ENCODE data around the gene WNK1.

Gene WNK1

GRCh38 chr12:897386-897785, 145.0 kb downstream of the WNK1 start:
- Histone ChIP-seq H2BK120ac (ENCODE audit: low read depth, low read length) (no peak overlapping the region), H3K18ac (ENCODE audit: low read length) (no peak overlapping the region), H2BK5ac (ENCODE audit: low read length) (no peak overlapping the region), H3K9me3 (replicated peaks in 1 of 2; ENCODE audit: control insufficient read depth in 2 of 2, insufficient read depth in 1 of 2, low read depth in 1 of 2, low read length in 2 of 2) (no peaks in the 10 kb centered on the region), H2BK12ac (ENCODE audit: low read length) (no peak overlapping the region), H3K4me1 (ENCODE audit: control insufficient read depth in 2 of 2, insufficient read depth in 1 of 2, low read depth in 1 of 2, low read length in 2 of 2) (no peaks in the 10 kb centered on the region), H3K27ac (replicated peaks; ENCODE audit: low read length) (no peak overlapping the region), H3K23ac (ENCODE audit: low read depth, low read length, poor library complexity) (no peak overlapping the region), H3K9ac (ENCODE audit: low read depth, low read length, poor library complexity) (no peak overlapping the region), H3K4me2 (ENCODE audit: insufficient read depth, low read length, poor library complexity, severe bottlenecking) (no peak overlapping the region), H2BK15ac (ENCODE audit: low read length) (no peak overlapping the region), H3K27me3 (ENCODE audit: control insufficient read depth in 3 of 3, insufficient read depth in 3 of 3, low read depth in 1 of 3, low read length in 3 of 3) (no peaks in the 10 kb centered on the region), H3K14ac (ENCODE audit: low read length) (no peak overlapping the region), H3K79me1 (ENCODE audit: low read depth, low read length) (no peaks in the 10 kb centered on the region), H4K91ac (ENCODE audit: low read depth, low read length, poor library complexity) (no peak overlapping the region), H4K8ac (ENCODE audit: low read depth, low read length) (no peak overlapping the region), H2AK5ac (ENCODE audit: low read depth, low read length) (no peak overlapping the region), H3K4me3 (ENCODE audit: low read length in 2 of 2) (no peak overlapping the region), H2AFZ (ENCODE audit: low read length) (no peak overlapping the region), H3K36me3 (replicated peaks in 1 of 2; ENCODE audit: control insufficient read depth in 2 of 2, insufficient read depth in 2 of 2, low read length in 2 of 2) (peaks cover 20 to 91% of the 10 kb centered on the region in 2 donors), H3K4ac (ENCODE audit: low read length) (no peak overlapping the region)
- no peak for DNase-seq (ENCODE audit: low spot score)
- WGBS, 2 donors (ENCODE audit: extremely low coverage in 2 of 2, insufficient read length in 2 of 2, insufficient replicate concordance in 1 of 2) = no CpG with 5 or more reads among the region's 4 CpGs

GRCh38 chr12:902581-902980, 150.2 kb downstream of the WNK1 start:
- WGBS, 2 donors (ENCODE audit: extremely low coverage in 2 of 2, insufficient read length in 2 of 2, insufficient replicate concordance in 1 of 2) = no CpG with 5 or more reads among the region's 3 CpGs
- Histone ChIP-seq H3K27ac (replicated peaks; ENCODE audit: low read length) (no peak overlapping the region), H3K4me3 (ENCODE audit: low read length in 2 of 2) (no peak overlapping the region), H2BK12ac (ENCODE audit: low read length) (no peak overlapping the region), H3K9ac (ENCODE audit: low read depth, low read length, poor library complexity) (no peak overlapping the region), H3K4me1 (ENCODE audit: control insufficient read depth in 2 of 2, insufficient read depth in 1 of 2, low read depth in 1 of 2, low read length in 2 of 2) (peaks cover 0 to 4% of the 10 kb centered on the region in 2 donors), H3K79me1 (ENCODE audit: low read depth, low read length) (no peaks in the 10 kb centered on the region), H2BK5ac (ENCODE audit: low read length) (no peak overlapping the region), H3K27me3 (ENCODE audit: control insufficient read depth in 3 of 3, insufficient read depth in 3 of 3, low read depth in 1 of 3, low read length in 3 of 3) (no peaks in the 10 kb centered on the region), H3K14ac (ENCODE audit: low read length) (no peak overlapping the region), H2BK15ac (ENCODE audit: low read length) (no peak overlapping the region), H2AK5ac (ENCODE audit: low read depth, low read length) (no peak overlapping the region), H3K9me3 (replicated peaks in 1 of 2; ENCODE audit: control insufficient read depth in 2 of 2, insufficient read depth in 1 of 2, low read depth in 1 of 2, low read length in 2 of 2) (no peaks in the 10 kb centered on the region), H3K4ac (ENCODE audit: low read length) (no peak overlapping the region), H4K8ac (ENCODE audit: low read depth, low read length) (no peak overlapping the region), H3K18ac (ENCODE audit: low read length) (no peak overlapping the region), H4K91ac (ENCODE audit: low read depth, low read length, poor library complexity) (no peak overlapping the region), H3K36me3 (replicated peaks in 1 of 2; ENCODE audit: control insufficient read depth in 2 of 2, insufficient read depth in 2 of 2, low read length in 2 of 2) (peaks cover 34 to 95% of the 10 kb centered on the region in 2 donors), H3K4me2 (ENCODE audit: insufficient read depth, low read length, poor library complexity, severe bottlenecking) (no peak overlapping the region), H2BK120ac (ENCODE audit: low read depth, low read length) (no peak overlapping the region), H3K23ac (ENCODE audit: low read depth, low read length, poor library complexity) (no peak overlapping the region), H2AFZ (ENCODE audit: low read length) (no peak overlapping the region)
- no peak for DNase-seq (ENCODE audit: low spot score)

DNA sequence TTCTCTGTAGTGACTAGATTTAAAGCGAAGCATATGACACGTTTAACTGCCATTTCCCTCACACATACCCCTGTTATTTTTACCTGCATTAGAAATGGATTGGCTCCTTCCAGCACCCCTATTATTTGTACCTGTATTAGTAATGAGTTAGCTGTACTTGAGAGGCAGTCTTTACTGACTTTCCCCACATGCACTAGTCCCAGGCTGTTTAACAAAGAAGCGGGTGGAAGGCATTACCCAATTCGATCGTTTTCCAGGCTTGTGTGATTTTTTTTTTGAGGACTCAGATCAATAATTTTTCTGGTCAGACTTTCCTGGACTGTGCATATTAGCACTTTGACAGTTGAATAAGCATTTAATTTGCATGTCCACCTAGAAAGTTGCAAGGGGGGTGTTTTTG, 150.7 kb downstream of the WNK1 start:
- WGBS, 2 donors (ENCODE audit: extremely low coverage in 2 of 2, insufficient read length in 2 of 2, insufficient replicate concordance in 1 of 2) = no CpG with 5 or more reads among the region's 5 CpGs
- H2BK15ac ChIP-seq (ENCODE audit: low read length) = no peak overlapping the region
- H2BK12ac ChIP-seq (ENCODE audit: low read length) = no peak overlapping the region
- H3K27me3 ChIP-seq (ENCODE audit: control insufficient read depth in 3 of 3, insufficient read depth in 3 of 3, low read depth in 1 of 3, low read length in 3 of 3) = no peaks in the 10 kb centered on the region
- H2AK5ac ChIP-seq (ENCODE audit: low read depth, low read length) = no peak overlapping the region
- no peak overlapping the region for H3K4me2 ChIP-seq (ENCODE audit: insufficient read depth, low read length, poor library complexity, severe bottlenecking)
- no peak overlapping the region for H2AFZ ChIP-seq (ENCODE audit: low read length)
- H3K4ac ChIP-seq (ENCODE audit: low read length) = no peak overlapping the region
- H2BK120ac ChIP-seq (ENCODE audit: low read depth, low read length) = no peak overlapping the region
- no peak overlapping the region for H3K27ac ChIP-seq (replicated peaks; ENCODE audit: low read length)
- H3K9me3 ChIP-seq (replicated peaks in 1 of 2; ENCODE audit: control insufficient read depth in 2 of 2, insufficient read depth in 1 of 2, low read depth in 1 of 2, low read length in 2 of 2) = no peaks in the 10 kb centered on the region
- DNase-seq (ENCODE audit: low spot score) = no peak
- H3K18ac ChIP-seq (ENCODE audit: low read length) = no peak overlapping the region
- peaks cover 0 to 4% of the 10 kb centered on the region in 2 donors for H3K4me1 ChIP-seq (ENCODE audit: control insufficient read depth in 2 of 2, insufficient read depth in 1 of 2, low read depth in 1 of 2, low read length in 2 of 2)
- no peak overlapping the region for H4K8ac ChIP-seq (ENCODE audit: low read depth, low read length)
- no peaks in the 10 kb centered on the region for H3K79me1 ChIP-seq (ENCODE audit: low read depth, low read length)
- H4K91ac ChIP-seq (ENCODE audit: low read depth, low read length, poor library complexity) = no peak overlapping the region
- no peak overlapping the region for H3K14ac ChIP-seq (ENCODE audit: low read length)
- no peak overlapping the region for H3K9ac ChIP-seq (ENCODE audit: low read depth, low read length, poor library complexity)
- H3K23ac ChIP-seq (ENCODE audit: low read depth, low read length, poor library complexity) = no peak overlapping the region
- H2BK5ac ChIP-seq (ENCODE audit: low read length) = no peak overlapping the region
- H3K36me3 ChIP-seq (replicated peaks in 1 of 2; ENCODE audit: control insufficient read depth in 2 of 2, insufficient read depth in 2 of 2, low read length in 2 of 2) = peaks cover 35 to 95% of the 10 kb centered on the region in 2 donors
- H3K4me3 ChIP-seq (ENCODE audit: low read length in 2 of 2) = no peak overlapping the region

GRCh38 chr12:904010-904414, 151.6 kb downstream of the WNK1 start:
- Histone ChIP-seq H2BK15ac (ENCODE audit: low read length) (no peak overlapping the region), H4K8ac (ENCODE audit: low read depth, low read length) (no peak overlapping the region), H2BK5ac (ENCODE audit: low read length) (no peak overlapping the region), H4K91ac (ENCODE audit: low read depth, low read length, poor library complexity) (no peak overlapping the region), H3K14ac (ENCODE audit: low read length) (no peak overlapping the region), H3K27ac (replicated peaks; ENCODE audit: low read length) (no peak overlapping the region), H3K23ac (ENCODE audit: low read depth, low read length, poor library complexity) (no peak overlapping the region), H2AK5ac (ENCODE audit: low read depth, low read length) (no peak overlapping the region), H2BK12ac (ENCODE audit: low read length) (no peak overlapping the region), H2AFZ (ENCODE audit: low read length) (no peak overlapping the region), H3K36me3 (replicated peaks in 1 of 2; ENCODE audit: control insufficient read depth in 2 of 2, insufficient read depth in 2 of 2, low read length in 2 of 2) (peaks cover 38 to 98% of the 10 kb centered on the region in 2 donors), H3K4me3 (ENCODE audit: low read length in 2 of 2) (no peak overlapping the region), H2BK120ac (ENCODE audit: low read depth, low read length) (no peak overlapping the region), H3K79me1 (ENCODE audit: low read depth, low read length) (no peaks in the 10 kb centered on the region), H3K27me3 (ENCODE audit: control insufficient read depth in 3 of 3, insufficient read depth in 3 of 3, low read depth in 1 of 3, low read length in 3 of 3) (no peaks in the 10 kb centered on the region), H3K9me3 (replicated peaks in 1 of 2; ENCODE audit: control insufficient read depth in 2 of 2, insufficient read depth in 1 of 2, low read depth in 1 of 2, low read length in 2 of 2) (no peaks in the 10 kb centered on the region), H3K9ac (ENCODE audit: low read depth, low read length, poor library complexity) (no peak overlapping the region), H3K4me2 (ENCODE audit: insufficient read depth, low read length, poor library complexity, severe bottlenecking) (no peak overlapping the region), H3K4me1 (ENCODE audit: control insufficient read depth in 2 of 2, insufficient read depth in 1 of 2, low read depth in 1 of 2, low read length in 2 of 2) (peaks cover 0 to 7% of the 10 kb centered on the region in 2 donors), H3K18ac (ENCODE audit: low read length) (no peak overlapping the region), H3K4ac (ENCODE audit: low read length) (no peak overlapping the region)
- no peak for DNase-seq (ENCODE audit: low spot score)
- WGBS, 2 donors (ENCODE audit: extremely low coverage in 2 of 2, insufficient read length in 2 of 2, insufficient replicate concordance in 1 of 2) = no CpG with 5 or more reads among the region's 5 CpGs
